Ishikawa (cell line): Measurements from ENCODE around the gene CHST14.

Source experiments
- CEBPB ChIP-seq: IDR thresholded peaks from 2 replicates; pipeline ENCODE4 v1.6.1; 2012
- CREB1 ChIP-seq: IDR thresholded peaks from 2 replicates; pipeline ENCODE4 v1.6.1; 2012; ENCODE audit warnings: low read depth
- EGR1 ChIP-seq: IDR thresholded peaks from 2 replicates; pipeline ENCODE4 v1.6.1; 2012
- EP300 ChIP-seq: IDR thresholded peaks from 2 replicates; pipeline ENCODE4 v1.6.1; 2012; ENCODE audit warnings: borderline replicate concordance
- FOXM1 ChIP-seq: IDR thresholded peaks from 2 replicates; pipeline ENCODE4 v1.6.1; 2012; ENCODE audit warnings: low read depth, borderline replicate concordance
- MAX ChIP-seq: IDR thresholded peaks from 2 replicates; pipeline ENCODE4 v1.6.1; 2012
- NFIC ChIP-seq: IDR thresholded peaks from 2 replicates; pipeline ENCODE4 v1.6.1; 2012
- RAD21 ChIP-seq: IDR thresholded peaks from 2 replicates; pipeline ENCODE4 v1.6.1; 2012; ENCODE audit warnings: low read depth
- REST ChIP-seq: IDR thresholded peaks from 2 replicates; pipeline ENCODE4 v1.6.1; 2012; ENCODE audit warnings: low read depth, mild to moderate bottlenecking
- TAF1 ChIP-seq: IDR thresholded peaks from 2 replicates; pipeline ENCODE4 v1.6.1; 2012; ENCODE audit warnings: low read depth, mild to moderate bottlenecking
- TCF12 ChIP-seq: IDR thresholded peaks from 2 replicates; pipeline ENCODE4 v1.6.1; 2012; ENCODE audit warnings: low read depth
- TEAD4 ChIP-seq: IDR thresholded peaks from 2 replicates; pipeline ENCODE4 v1.6.1; 2012
- USF1 ChIP-seq: IDR thresholded peaks from 2 replicates; pipeline ENCODE4 v1.6.1; 2012
- YY1 ChIP-seq: IDR thresholded peaks from 2 replicates; pipeline ENCODE4 v1.6.1; 2012; ENCODE audit warnings: low read depth
- ZBTB7A ChIP-seq: IDR thresholded peaks from 2 replicates; pipeline ENCODE4 v1.6.1; 2012; ENCODE audit warnings: low read depth

Gene CHST14

GRCh38 chr15:40439461-40439959 is 31.3 kb upstream of the CHST14 start:
- TF ChIP-seq CREB1 (no peak), NFIC (0 out of 2 replicates have a peak, but pooled peaks have one; percentile 9)

- peak; percentile 73 for TF ChIP-seq ZBTB7A
- peak; percentile 22; the same call in 1 of the 2 replicates for TF ChIP-seq EGR1
- TF ChIP-seq CREB1: no peak
- no peak for TF ChIP-seq TEAD4
- TF ChIP-seq TCF12: 0 out of 2 replicates have a peak, but pooled peaks have one; percentile 17
Observed at GRCh38 chr15:40439960-40440742, 30.6 kb upstream of the CHST14 start.

- peak; percentile 53; the same call in 1 of the 2 replicates for TF ChIP-seq EGR1
- TF ChIP-seq FOXM1: no peak
- TF ChIP-seq TAF1: peak; percentile 33; the same call in 1 of the 2 replicates
- no peak for TF ChIP-seq CREB1
- TF ChIP-seq MAX: peak; percentile 85
Observed at GRCh38 chr15:40440743-40441564, 29.8 kb upstream of the CHST14 start, which contains the start of gene BAHD1. Gene BAHD1 (plus strand): TSS chr15:40440953. CDS start chr15:40458465, 17,512 bp downstream.

GRCh38 chr15:40441565-40442531 is 28.9 kb upstream of the CHST14 start:
- no peak for TF ChIP-seq USF1
- no peak for TF ChIP-seq TAF1

- TF ChIP-seq ZBTB7A: no peak
- no peak for TF ChIP-seq CREB1
Observed at GRCh38 chr15:40443255-40443654, 27.5 kb upstream of the CHST14 start.

- TF ChIP-seq CREB1 (no peak), NFIC (no peak), FOXM1 (no peak), YY1 (no peak), EP300 (no peak), TCF12 (no peak), TEAD4 (no peak), MAX (no peak), REST (no peak), ZBTB7A (no peak)
Observed at GRCh38 chr15:40443846-40444245, 26.9 kb upstream of the CHST14 start.

- TF ChIP-seq EGR1 (no peak), USF1 (no peak), TCF12 (no peak), RAD21 (no peak), TEAD4 (no peak), CREB1 (no peak), FOXM1 (no peak), REST (no peak), NFIC (no peak), EP300 (no peak), YY1 (no peak), CEBPB (no peak), MAX (no peak), TAF1 (no peak), ZBTB7A (no peak)
Observed at GRCh38 chr15:40444736-40445135, 26.0 kb upstream of the CHST14 start.
